Measurements from ENCODE around the gene CTDSP2. TPM values are rescaled to one million over a fixed set of nuclear protein-coding genes. Genes with fewer than 3 reads are reported as not detected.

The CTDSP2 gene
- total RNA-seq, 1 experiment from 2014 or later = 82.7 TPM

GRCh38 chr12:57883057-57883456 is 36.5 kb upstream of the CTDSP2 start:
- BruUV-seq (replicated peaks) = no TSS peak

More at GRCh38 chr12:57883057-57883456, 36.5 kb upstream of the CTDSP2 start:
- Histone ChIP-seq H3K9ac (ENCODE audit: low read length) (no peak overlapping the region), H3K4me3 (replicated peaks in 1 of 2; ENCODE audit: low read depth in 1 of 2, low read length in 2 of 2) (no peak overlapping the region), H3K79me2 (ENCODE audit: insufficient read depth, low read length) (no peaks in the 10 kb centered on the region), H3K9me2 (ENCODE audit: insufficient read depth) (no peaks in the 10 kb centered on the region), H3K4me1 (ENCODE audit: control insufficient read depth in 1 of 2, insufficient read depth in 2 of 2, low read length in 2 of 2) (peaks cover 11 to 23% of the 10 kb centered on the region in 2 experiments; a peak in 3 of 4 replicates), H3K36me3 (ENCODE audit: control insufficient read depth in 1 of 2, insufficient read depth in 2 of 2, low read length in 2 of 2) (no peaks in the 10 kb centered on the region), H3K4me2 (ENCODE audit: low read length) (no peak overlapping the region), H4K20me1 (ENCODE audit: insufficient read depth) (no peaks in the 10 kb centered on the region), H3K9me3 (ENCODE audit: control insufficient read depth in 1 of 2, insufficient read depth in 1 of 2, low read depth in 1 of 2, low read length in 2 of 2) (no peaks in the 10 kb centered on the region), H3K27ac (ENCODE audit: low read depth, low read length) (no peak overlapping the region), H2AFZ (ENCODE audit: low read depth, low read length, poor library complexity, severe bottlenecking) (no peak overlapping the region), H3K27me3 (ENCODE audit: insufficient read depth, low read length) (no peaks in the 10 kb centered on the region)
- no peak for DNase-seq (ENCODE audit: low read depth, low spot score)
- ChIA-PET POLR2A (no interaction called here), CTCF (no interaction called here), RAD21 (ENCODE audit: low non-redundant PET in 1 of 2, low total read pairs in 2 of 2, uncharacterized antibody in 2 of 2, unreplicated experiment in 2 of 2) (no interaction called here)
- intact Hi-C loops (cut with micrococcal nuclease) = no loop called here
- no peak for ATAC-seq
- no peak for TF ChIP-seq ZFX (IDR thresholded peaks at IDR 0.05)
- TF ChIP-seq EGR1 (IDR thresholded peaks at IDR 0.05; ENCODE audit: low read depth) = no peak
- no peak for TF ChIP-seq ZNF274 (IDR thresholded peaks at IDR 0.05; ENCODE audit: low read depth, low read length)
- TF ChIP-seq TCF7L2 (IDR thresholded peaks at IDR 0.05; ENCODE audit: borderline replicate concordance, extremely low read depth, insufficient read depth, insufficient read length) = no peak
- no peak for TF ChIP-seq ATF3 (IDR thresholded peaks at IDR 0.05)
- TF ChIP-seq POLR2A (IDR thresholded peaks at IDR 0.05; ENCODE audit: borderline replicate concordance, extremely low read depth, insufficient read depth, insufficient read length) = no peak
- no peak for TF ChIP-seq RAD21 (IDR thresholded peaks at IDR 0.05; ENCODE audit: low read depth)
- TF ChIP-seq CTCF (IDR thresholded peaks at IDR 0.05 in 2 of 3, conservative IDR thresholded peaks at IDR 0.05 in 1 of 3; ENCODE audit: borderline replicate concordance in 1 of 3, insufficient read depth in 1 of 3, low read depth in 2 of 3, low read length in 2 of 3) = no peak
- TF ChIP-seq SRF (IDR thresholded peaks at IDR 0.05; ENCODE audit: low read depth) = no peak

All from HCT116 (cell line).